GM23338 (cell line): ENCODE measurements around the gene ABCC9. TPM values are rescaled to one million over a fixed set of nuclear protein-coding genes. Genes with fewer than 3 reads are reported as not detected.

Experiments
- ATAC-seq: fragments of 200-7000 bp; cut with Tn5 transposase; 3 replicates; pipeline ENCODE4 v1.9.1; 2020
- DNase-seq: peaks from one replicate; pipeline ENCODE4 v3.0.0-alpha.2; 2015; ENCODE audit warnings: low spot score
- H2AFZ ChIP-seq: fragments of 200-600 bp; sonication (generic); 2 replicates; pipeline ENCODE4 v1.8.0; 2016; ENCODE audit warnings: antibody characterized with exemption, mild to moderate bottlenecking, moderate library complexity
- H3F3A ChIP-seq: fragments of 200-600 bp; sonication (generic); replicated peaks from 2 replicates; pipeline ENCODE4 v1.8.0; 2017; ENCODE audit warnings: antibody characterized with exemption, mixed run types, low read depth
- H3K27ac ChIP-seq: fragments of 200-600 bp; sonication (generic); 2 replicates; pipeline ENCODE4 v1.6.1; 2016; ENCODE audit warnings: low read depth
- H3K27me3 ChIP-seq: fragments of 200-600 bp; sonication (generic); 2 replicates; pipeline ENCODE4 v1.8.0; 2016; ENCODE audit warnings: mild to moderate bottlenecking, mixed run types, moderate library complexity; ENCODE audit not compliant: insufficient read depth
- H3K36me3 ChIP-seq: fragments of 200-600 bp; sonication (generic); 2 replicates; pipeline ENCODE4 v1.8.0; 2016; ENCODE audit warnings: mild to moderate bottlenecking; ENCODE audit not compliant: insufficient read depth
- H3K4me1 ChIP-seq: fragments of 200-600 bp; sonication (generic); 2 replicates; pipeline ENCODE4 v1.8.0; 2016; ENCODE audit warnings: mild to moderate bottlenecking, moderate library complexity; ENCODE audit not compliant: insufficient read depth
- H3K4me2 ChIP-seq: fragments of 200-600 bp; sonication (generic); 2 replicates; pipeline ENCODE4 v1.7.1; 2017; ENCODE audit warnings: mixed run types
- H3K4me3 ChIP-seq: fragments of 200-600 bp; sonication (generic); 2 replicates; pipeline ENCODE4 v1.6.1; 2016; ENCODE audit warnings: mixed run types
- H3K79me2 ChIP-seq: fragments of 200-600 bp; sonication (generic); replicated peaks from 2 replicates; pipeline ENCODE4 v1.8.0; 2017; ENCODE audit warnings: mild to moderate bottlenecking; ENCODE audit not compliant: insufficient read depth
- H3K9me2 ChIP-seq: fragments of 200-600 bp; sonication (generic); 2 replicates; pipeline ENCODE4 v1.8.0; 2017; ENCODE audit not compliant: insufficient read depth
- H4K20me1 ChIP-seq: fragments of 200-600 bp; sonication (generic); replicated peaks from 2 replicates; pipeline ENCODE4 v1.8.0; 2017; ENCODE audit warnings: mild to moderate bottlenecking; ENCODE audit not compliant: insufficient read depth
- H3K27ac Mint-ChIP-seq: 2 replicates; pipeline ENCODE4 v1.8.0; 2020; ENCODE audit warnings: inconsistent platforms, mild to moderate bottlenecking, moderate library complexity, mixed read lengths
- H3K27me3 Mint-ChIP-seq: 3 replicates; pipeline ENCODE4 v1.8.0; 2022; ENCODE audit warnings: low read depth, mild to moderate bottlenecking, moderate library complexity, mixed read lengths, inconsistent platforms; ENCODE audit not compliant: insufficient read depth, poor library complexity
- H3K36me3 Mint-ChIP-seq: 3 replicates; pipeline ENCODE4 v1.8.0; 2021; ENCODE audit warnings: low read depth, mild to moderate bottlenecking, inconsistent platforms, moderate library complexity, mixed read lengths
- H3K4me1 Mint-ChIP-seq: 3 replicates; pipeline ENCODE4 v1.8.0; 2020; ENCODE audit warnings: mild to moderate bottlenecking, inconsistent platforms, mixed read lengths
- H3K4me3 Mint-ChIP-seq: 3 replicates; pipeline ENCODE4 v1.8.0; 2021; ENCODE audit warnings: moderate library complexity, mild to moderate bottlenecking, inconsistent platforms, mixed read lengths
- H3K9me3 Mint-ChIP-seq: 3 replicates; pipeline ENCODE4 v1.8.0; 2020; ENCODE audit warnings: moderate library complexity, mild to moderate bottlenecking, inconsistent platforms, mixed read lengths
- CREB1 ChIP-seq: fragments of 250-450 bp; sonication (Bioruptor Pico); IDR thresholded peaks from 2 replicates; pipeline ENCODE4 v1.5.0; 2020; ENCODE audit warnings: low read depth, mild to moderate bottlenecking, moderate library complexity
- EZH2 ChIP-seq: fragments of 200-600 bp; sonication (generic); IDR thresholded peaks from one replicate; pipeline ENCODE4 v1.8.0; 2017; ENCODE audit warnings: antibody characterized with exemption, mild to moderate bottlenecking, low read depth; ENCODE audit not compliant: unreplicated experiment
- NANOG ChIP-seq: IDR thresholded peaks from 2 replicates; pipeline ENCODE4 v1.6.1; 2016; ENCODE audit warnings: antibody characterized with exemption, borderline replicate concordance
- POLR2AphosphoS5 ChIP-seq: IDR thresholded peaks from 2 replicates; pipeline ENCODE4 v1.6.1; 2016; ENCODE audit warnings: antibody characterized with exemption, low read depth
- ZNF114 ChIP-seq: fragments of 250-450 bp; sonication (Bioruptor Pico); IDR thresholded peaks from 2 replicates; pipeline ENCODE4 v1.5.0; 2020; ENCODE audit warnings: mild to moderate bottlenecking, moderate library complexity
- ZNF331 ChIP-seq: fragments of 250-450 bp; sonication (Bioruptor Pico); IDR thresholded peaks from 2 replicates; pipeline ENCODE4 v1.5.0; 2020; ENCODE audit warnings: low read depth, mild to moderate bottlenecking, moderate library complexity
- polyA plus RNA-seq: library from polyadenylated mRNA; unstranded; fragments of >200 nt; fragmentation: Nextera tagmentation; extraction: Ambion mirVana; gene quantifications from 2 replicates; pipeline ENCODE4 v1.2.1, GENCODE V29; 2016
- total RNA-seq: library from RNA; depleted of rRNA; stranded (reverse); fragments of >200 nt; shearing (Covaris generic); gene quantifications from 2 replicates; pipeline ENCODE4 v1.2.3, GENCODE V29; 2014
- TF ChIP-seq, protein P1 (sequence below): IDR thresholded peaks from one replicate; pipeline ENCODE4 v1.6.1; 2018; ENCODE audit warnings: antibody characterized with exemption; ENCODE audit not compliant: unreplicated experiment
- TF ChIP-seq, protein P2 (sequence below): IDR thresholded peaks from 2 replicates; pipeline ENCODE4 v1.6.1; 2016; ENCODE audit warnings: antibody characterized with exemption
- TF ChIP-seq, protein P3 (sequence below): fragments of 250-450 bp; sonication (Bioruptor Pico); IDR thresholded peaks from 2 replicates; pipeline ENCODE4 v1.5.0; 2020; ENCODE audit warnings: mild to moderate bottlenecking, moderate library complexity
- TF ChIP-seq, protein P4 (sequence below), 2 experiments: fragments of 200-600 bp in 1 of 2; sonication (generic) in 1 of 2; conservative IDR thresholded peaks; 2 replicates each; pipeline versions ENCODE4 v1.5.1 to v1.6.1; 2016 to 2017; ENCODE audit warnings: antibody characterized with exemption in 2 of 2, low read depth in 2 of 2, mild to moderate bottlenecking in 2 of 2, moderate library complexity in 1 of 2

Gene ABCC9
- total and polyA plus RNA-seq, 2 experiments from 2014 or later: not detected

GRCh38 chr12:21828136-21828775, 113.0 kb downstream of the ABCC9 start (continued):
- TF ChIP-seq, protein P1, sequence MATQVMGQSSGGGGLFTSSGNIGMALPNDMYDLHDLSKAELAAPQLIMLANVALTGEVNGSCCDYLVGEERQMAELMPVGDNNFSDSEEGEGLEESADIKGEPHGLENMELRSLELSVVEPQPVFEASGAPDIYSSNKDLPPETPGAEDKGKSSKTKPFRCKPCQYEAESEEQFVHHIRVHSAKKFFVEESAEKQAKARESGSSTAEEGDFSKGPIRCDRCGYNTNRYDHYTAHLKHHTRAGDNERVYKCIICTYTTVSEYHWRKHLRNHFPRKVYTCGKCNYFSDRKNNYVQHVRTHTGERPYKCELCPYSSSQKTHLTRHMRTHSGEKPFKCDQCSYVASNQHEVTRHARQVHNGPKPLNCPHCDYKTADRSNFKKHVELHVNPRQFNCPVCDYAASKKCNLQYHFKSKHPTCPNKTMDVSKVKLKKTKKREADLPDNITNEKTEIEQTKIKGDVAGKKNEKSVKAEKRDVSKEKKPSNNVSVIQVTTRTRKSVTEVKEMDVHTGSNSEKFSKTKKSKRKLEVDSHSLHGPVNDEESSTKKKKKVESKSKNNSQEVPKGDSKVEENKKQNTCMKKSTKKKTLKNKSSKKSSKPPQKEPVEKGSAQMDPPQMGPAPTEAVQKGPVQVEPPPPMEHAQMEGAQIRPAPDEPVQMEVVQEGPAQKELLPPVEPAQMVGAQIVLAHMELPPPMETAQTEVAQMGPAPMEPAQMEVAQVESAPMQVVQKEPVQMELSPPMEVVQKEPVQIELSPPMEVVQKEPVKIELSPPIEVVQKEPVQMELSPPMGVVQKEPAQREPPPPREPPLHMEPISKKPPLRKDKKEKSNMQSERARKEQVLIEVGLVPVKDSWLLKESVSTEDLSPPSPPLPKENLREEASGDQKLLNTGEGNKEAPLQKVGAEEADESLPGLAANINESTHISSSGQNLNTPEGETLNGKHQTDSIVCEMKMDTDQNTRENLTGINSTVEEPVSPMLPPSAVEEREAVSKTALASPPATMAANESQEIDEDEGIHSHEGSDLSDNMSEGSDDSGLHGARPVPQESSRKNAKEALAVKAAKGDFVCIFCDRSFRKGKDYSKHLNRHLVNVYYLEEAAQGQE: no peak
- TF ChIP-seq EZH2 (no peak), POLR2AphosphoS5 (no peak), ZNF114 (CRISPR knock-in tag) (no peak), CREB1 (no peak)

DNA sequence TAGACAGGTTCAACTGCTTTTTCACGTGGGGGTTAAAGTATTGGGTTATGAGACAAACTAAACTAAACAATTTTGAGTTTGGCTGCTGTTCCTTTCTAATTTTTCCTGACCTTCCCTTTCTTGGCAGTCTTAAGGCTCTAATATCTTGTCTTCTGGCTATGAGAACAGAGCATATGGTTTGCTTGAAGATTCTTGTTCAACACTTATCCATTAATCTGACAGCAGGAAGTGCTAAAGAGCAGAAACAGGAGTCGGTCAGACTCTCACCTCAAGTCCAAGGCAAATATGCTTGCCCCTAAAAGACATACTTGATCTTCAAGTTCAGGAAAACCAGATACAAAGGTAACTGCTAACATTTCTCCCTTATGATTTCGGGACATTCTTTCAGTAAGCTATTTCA, 114.1 kb downstream of the ABCC9 start:
- Histone ChIP-seq H3K79me2 (no peaks in the 10 kb centered on the region), H3K9me2 (no peaks in the 10 kb centered on the region), H3K4me3 (no peak overlapping the region), H4K20me1 (no peaks in the 10 kb centered on the region), H3K4me2 (no peak overlapping the region), H3K4me1 (no peaks in the 10 kb centered on the region), H3K27ac (no peak overlapping the region), H3K36me3 (no peaks in the 10 kb centered on the region), H3K27me3 (no peaks in the 10 kb centered on the region), H2AFZ (no peak overlapping the region), H3F3A (no peaks in the 10 kb centered on the region)
- DNase-seq (no peak), ATAC-seq (no peak)
- Mint-ChIP-seq H3K4me1 (no peaks in the 10 kb centered on the region), H3K36me3 (no peaks in the 10 kb centered on the region), H3K27me3 (no peaks in the 10 kb centered on the region), H3K27ac (no peak overlapping the region), H3K4me3 (no peak overlapping the region), H3K9me3 (no peaks in the 10 kb centered on the region; the same call in 2 of the 3 replicates)
- TF ChIP-seq ZNF331 (CRISPR knock-in tag): no peak
- TF ChIP-seq, protein P2, sequence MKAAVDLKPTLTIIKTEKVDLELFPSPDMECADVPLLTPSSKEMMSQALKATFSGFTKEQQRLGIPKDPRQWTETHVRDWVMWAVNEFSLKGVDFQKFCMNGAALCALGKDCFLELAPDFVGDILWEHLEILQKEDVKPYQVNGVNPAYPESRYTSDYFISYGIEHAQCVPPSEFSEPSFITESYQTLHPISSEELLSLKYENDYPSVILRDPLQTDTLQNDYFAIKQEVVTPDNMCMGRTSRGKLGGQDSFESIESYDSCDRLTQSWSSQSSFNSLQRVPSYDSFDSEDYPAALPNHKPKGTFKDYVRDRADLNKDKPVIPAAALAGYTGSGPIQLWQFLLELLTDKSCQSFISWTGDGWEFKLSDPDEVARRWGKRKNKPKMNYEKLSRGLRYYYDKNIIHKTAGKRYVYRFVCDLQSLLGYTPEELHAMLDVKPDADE: no peak
- no peak for TF ChIP-seq NANOG
- TF ChIP-seq, protein P3, sequence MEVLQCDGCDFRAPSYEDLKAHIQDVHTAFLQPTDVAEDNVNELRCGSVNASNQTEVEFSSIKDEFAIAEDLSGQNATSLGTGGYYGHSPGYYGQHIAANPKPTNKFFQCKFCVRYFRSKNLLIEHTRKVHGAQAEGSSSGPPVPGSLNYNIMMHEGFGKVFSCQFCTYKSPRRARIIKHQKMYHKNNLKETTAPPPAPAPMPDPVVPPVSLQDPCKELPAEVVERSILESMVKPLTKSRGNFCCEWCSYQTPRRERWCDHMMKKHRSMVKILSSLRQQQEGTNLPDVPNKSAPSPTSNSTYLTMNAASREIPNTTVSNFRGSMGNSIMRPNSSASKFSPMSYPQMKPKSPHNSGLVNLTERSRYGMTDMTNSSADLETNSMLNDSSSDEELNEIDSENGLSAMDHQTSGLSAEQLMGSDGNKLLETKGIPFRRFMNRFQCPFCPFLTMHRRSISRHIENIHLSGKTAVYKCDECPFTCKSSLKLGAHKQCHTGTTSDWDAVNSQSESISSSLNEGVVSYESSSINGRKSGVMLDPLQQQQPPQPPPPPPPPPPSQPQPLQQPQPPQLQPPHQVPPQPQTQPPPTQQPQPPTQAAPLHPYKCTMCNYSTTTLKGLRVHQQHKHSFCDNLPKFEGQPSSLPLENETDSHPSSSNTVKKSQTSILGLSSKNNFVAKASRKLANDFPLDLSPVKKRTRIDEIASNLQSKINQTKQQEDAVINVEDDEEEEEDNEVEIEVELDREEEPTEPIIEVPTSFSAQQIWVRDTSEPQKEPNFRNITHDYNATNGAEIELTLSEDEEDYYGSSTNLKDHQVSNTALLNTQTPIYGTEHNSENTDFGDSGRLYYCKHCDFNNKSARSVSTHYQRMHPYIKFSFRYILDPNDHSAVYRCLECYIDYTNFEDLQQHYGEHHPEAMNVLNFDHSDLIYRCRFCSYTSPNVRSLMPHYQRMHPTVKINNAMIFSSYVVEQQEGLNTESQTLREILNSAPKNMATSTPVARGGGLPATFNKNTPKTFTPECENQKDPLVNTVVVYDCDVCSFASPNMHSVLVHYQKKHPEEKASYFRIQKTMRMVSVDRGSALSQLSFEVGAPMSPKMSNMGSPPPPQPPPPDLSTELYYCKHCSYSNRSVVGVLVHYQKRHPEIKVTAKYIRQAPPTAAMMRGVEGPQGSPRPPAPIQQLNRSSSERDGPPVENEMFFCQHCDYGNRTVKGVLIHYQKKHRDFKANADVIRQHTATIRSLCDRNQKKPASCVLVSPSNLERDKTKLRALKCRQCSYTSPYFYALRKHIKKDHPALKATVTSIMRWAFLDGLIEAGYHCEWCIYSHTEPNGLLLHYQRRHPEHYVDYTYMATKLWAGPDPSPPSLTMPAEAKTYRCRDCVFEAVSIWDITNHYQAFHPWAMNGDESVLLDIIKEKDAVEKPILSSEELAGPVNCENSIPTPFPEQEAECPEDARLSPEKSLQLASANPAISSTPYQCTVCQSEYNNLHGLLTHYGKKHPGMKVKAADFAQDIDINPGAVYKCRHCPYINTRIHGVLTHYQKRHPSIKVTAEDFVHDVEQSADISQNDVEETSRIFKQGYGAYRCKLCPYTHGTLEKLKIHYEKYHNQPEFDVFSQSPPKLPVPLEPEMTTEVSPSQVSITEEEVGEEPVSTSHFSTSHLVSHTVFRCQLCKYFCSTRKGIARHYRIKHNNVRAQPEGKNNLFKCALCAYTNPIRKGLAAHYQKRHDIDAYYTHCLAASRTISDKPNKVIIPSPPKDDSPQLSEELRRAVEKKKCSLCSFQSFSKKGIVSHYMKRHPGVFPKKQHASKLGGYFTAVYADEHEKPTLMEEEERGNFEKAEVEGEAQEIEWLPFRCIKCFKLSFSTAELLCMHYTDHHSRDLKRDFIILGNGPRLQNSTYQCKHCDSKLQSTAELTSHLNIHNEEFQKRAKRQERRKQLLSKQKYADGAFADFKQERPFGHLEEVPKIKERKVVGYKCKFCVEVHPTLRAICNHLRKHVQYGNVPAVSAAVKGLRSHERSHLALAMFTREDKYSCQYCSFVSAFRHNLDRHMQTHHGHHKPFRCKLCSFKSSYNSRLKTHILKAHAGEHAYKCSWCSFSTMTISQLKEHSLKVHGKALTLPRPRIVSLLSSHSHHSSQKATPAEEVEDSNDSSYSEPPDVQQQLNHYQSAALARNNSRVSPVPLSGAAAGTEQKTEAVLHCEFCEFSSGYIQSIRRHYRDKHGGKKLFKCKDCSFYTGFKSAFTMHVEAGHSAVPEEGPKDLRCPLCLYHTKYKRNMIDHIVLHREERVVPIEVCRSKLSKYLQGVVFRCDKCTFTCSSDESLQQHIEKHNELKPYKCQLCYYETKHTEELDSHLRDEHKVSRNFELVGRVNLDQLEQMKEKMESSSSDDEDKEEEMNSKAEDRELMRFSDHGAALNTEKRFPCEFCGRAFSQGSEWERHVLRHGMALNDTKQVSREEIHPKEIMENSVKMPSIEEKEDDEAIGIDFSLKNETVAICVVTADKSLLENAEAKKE (CRISPR knock-in tag): no peak
- TF ChIP-seq, protein P4, sequence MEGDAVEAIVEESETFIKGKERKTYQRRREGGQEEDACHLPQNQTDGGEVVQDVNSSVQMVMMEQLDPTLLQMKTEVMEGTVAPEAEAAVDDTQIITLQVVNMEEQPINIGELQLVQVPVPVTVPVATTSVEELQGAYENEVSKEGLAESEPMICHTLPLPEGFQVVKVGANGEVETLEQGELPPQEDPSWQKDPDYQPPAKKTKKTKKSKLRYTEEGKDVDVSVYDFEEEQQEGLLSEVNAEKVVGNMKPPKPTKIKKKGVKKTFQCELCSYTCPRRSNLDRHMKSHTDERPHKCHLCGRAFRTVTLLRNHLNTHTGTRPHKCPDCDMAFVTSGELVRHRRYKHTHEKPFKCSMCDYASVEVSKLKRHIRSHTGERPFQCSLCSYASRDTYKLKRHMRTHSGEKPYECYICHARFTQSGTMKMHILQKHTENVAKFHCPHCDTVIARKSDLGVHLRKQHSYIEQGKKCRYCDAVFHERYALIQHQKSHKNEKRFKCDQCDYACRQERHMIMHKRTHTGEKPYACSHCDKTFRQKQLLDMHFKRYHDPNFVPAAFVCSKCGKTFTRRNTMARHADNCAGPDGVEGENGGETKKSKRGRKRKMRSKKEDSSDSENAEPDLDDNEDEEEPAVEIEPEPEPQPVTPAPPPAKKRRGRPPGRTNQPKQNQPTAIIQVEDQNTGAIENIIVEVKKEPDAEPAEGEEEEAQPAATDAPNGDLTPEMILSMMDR (conservative IDR thresholded peaks at IDR 0.05; ENCODE audit: low read depth in 2 of 2): no peak
